Caco-2 (cell line): ENCODE measurements around the gene ZNF543. TPM values are rescaled to one million over a fixed set of nuclear protein-coding genes. Genes with fewer than 3 reads are reported as not detected.
"Not testable (repeated sequence)": the region's sequence is repeated elsewhere in the genome, so short reads cannot be mapped to it uniquely, and the experiment has no call there.

Source experiments
- BruUV-seq: library from RNA; stranded (reverse); fragments of 400-500 nt; replicated peaks from 2 replicates; lab custom pipeline; 2021; lab: Mats Ljungman, UMichigan
- CTCF ChIA-PET: fragments of 300-600 bp; sonication (Branson Sonifier 250); formaldehyde crosslinking; loops from one replicate; lab custom pipeline; 2022; ENCODE audit warnings: antibody characterized with exemption; lab: Charles Lee
- POLR2A ChIA-PET: fragments of 300-600 bp; sonication (Branson Sonifier 250); formaldehyde crosslinking; loops from one replicate; lab custom pipeline; 2022; ENCODE audit warnings: antibody characterized with exemption; lab: Charles Lee
- DNase-seq, 2 experiments: peaks; one replicate each; pipeline versions ENCODE4 v3.0.0 to v3.0.0-alpha.2; 2020 to 2022
- H3K27me3 ChIP-seq: replicated peaks from 2 replicates; pipeline ENCODE4 v1.6.0; 2011; ENCODE audit warnings: low read length; ENCODE audit not compliant: control insufficient read depth, insufficient read depth
- H3K36me3 ChIP-seq: 2 replicates; pipeline ENCODE4 v1.5.1; 2011; ENCODE audit warnings: low read length; ENCODE audit not compliant: control insufficient read depth, insufficient read depth
- H3K4me1 ChIP-seq: fragments of 250-450 bp; sonication (Bioruptor Pico); 2 replicates; pipeline ENCODE4 v1.5.1; 2020; ENCODE audit warnings: mild to moderate bottlenecking
- H3K4me3 ChIP-seq: 2 replicates; pipeline ENCODE4 v1.5.1; 2011; ENCODE audit warnings: low read depth, mild to moderate bottlenecking, control low read depth, low read length
- H3K9me3 ChIP-seq: fragments of 250-450 bp; sonication (Bioruptor Pico); 2 replicates; pipeline ENCODE4 v1.5.1; 2020; ENCODE audit warnings: mild to moderate bottlenecking, moderate library complexity
- H3K27ac Mint-ChIP-seq: one replicate; pipeline ENCODE4 v1.8.0; 2022; ENCODE audit warnings: mixed read lengths; ENCODE audit not compliant: unreplicated experiment
- H3K27me3 Mint-ChIP-seq: one replicate; pipeline ENCODE4 v1.8.0; 2022; ENCODE audit warnings: mixed read lengths; ENCODE audit not compliant: insufficient read depth, unreplicated experiment
- H3K36me3 Mint-ChIP-seq: one replicate; pipeline ENCODE4 v1.8.0; 2022; ENCODE audit warnings: mild to moderate bottlenecking, mixed read lengths; ENCODE audit not compliant: insufficient read depth, unreplicated experiment
- H3K4me1 Mint-ChIP-seq: one replicate; pipeline ENCODE4 v1.8.0; 2022; ENCODE audit warnings: low read depth, mixed read lengths; ENCODE audit not compliant: unreplicated experiment
- H3K4me3 Mint-ChIP-seq: one replicate; pipeline ENCODE4 v1.8.0; 2022; ENCODE audit warnings: mild to moderate bottlenecking, moderate library complexity, mixed read lengths; ENCODE audit not compliant: unreplicated experiment
- H3K9me3 Mint-ChIP-seq: one replicate; pipeline ENCODE4 v1.8.0; 2022; ENCODE audit warnings: mixed read lengths; ENCODE audit not compliant: unreplicated experiment
- intact Hi-C: fragments of 100-400 bp; cut with micrococcal nuclease; formaldehyde crosslinking; loops from one replicate; pipeline ENCODE4 v1.10.0; 2022; ENCODE audit not compliant: unreplicated experiment
- total RNA-seq: library from RNA; stranded (reverse); gene quantifications from 2 replicates; pipeline ENCODE4 v1.2.3, GENCODE V29; 2022
- TF ChIP-seq, protein P1 (sequence below), 2 experiments: fragments of 200-600 bp in 1 of 2; IDR thresholded peaks; 1 replicate in 1 of 2; 2 replicates in 1 of 2; pipeline versions ENCODE4 v1.5.1 to v1.8.0; 2011 to 2022; ENCODE audit warnings: antibody characterized with exemption in 1 of 2, control low read depth in 1 of 2, inconsistent platforms in 1 of 2, low read depth in 1 of 2, low read length in 1 of 2, mild to moderate bottlenecking in 1 of 2, moderate library complexity in 1 of 2; ENCODE audit not compliant: insufficient read depth in 1 of 2, severe bottlenecking in 1 of 2, unreplicated experiment in 1 of 2

The ZNF543 gene
- total RNA-seq, 1 experiment from 2014 or later: 3.5 TPM

DNA sequence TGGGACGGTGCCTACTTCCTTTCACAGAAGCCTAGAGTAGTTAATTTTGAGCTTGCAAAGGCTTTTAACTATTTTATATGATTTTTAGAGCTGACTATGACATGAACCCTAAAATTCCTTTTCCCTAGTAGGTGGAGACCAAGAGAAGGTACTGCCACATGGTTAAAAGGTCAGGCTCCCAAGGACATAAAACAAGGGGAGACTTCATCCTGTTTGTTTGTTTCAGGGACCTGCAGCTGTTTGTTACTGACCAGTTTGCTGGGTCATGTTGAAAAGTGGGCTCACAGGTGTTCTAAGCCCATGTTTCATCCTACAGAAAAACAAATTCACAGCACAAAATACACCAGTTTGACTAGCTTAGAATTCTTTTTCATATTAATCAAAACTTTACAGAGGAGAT lies 43.8 kb upstream of the ZNF543 start:
- no peak for DNase-seq
- Histone ChIP-seq H3K4me1 (no peaks in the 10 kb centered on the region; the same call in 1 of the 2 replicates), H3K27me3 (no peaks in the 10 kb centered on the region), H3K36me3 (no peaks in the 10 kb centered on the region; the same call in 1 of the 2 replicates), H3K4me3 (no peak overlapping the region), H3K9me3 (no peaks in the 10 kb centered on the region)
- Mint-ChIP-seq H3K27ac (no peak overlapping the region), H3K4me1 (no peaks in the 10 kb centered on the region), H3K36me3 (peaks cover 7% of the 10 kb centered on the region), H3K9me3 (no peaks in the 10 kb centered on the region), H3K27me3 (no peaks in the 10 kb centered on the region), H3K4me3 (no peak overlapping the region)
- POLR2A ChIA-PET: interaction anchor here (0.6 kb wide), 1 partner anchor 159 kb away, joined by 3 read pairs; the partner anchor contains the start of gene ZNF749
- BruUV-seq: no TSS peak
- CTCF ChIA-PET: no interaction called here
- intact Hi-C loops: no loop called here
- TF ChIP-seq, protein P1, sequence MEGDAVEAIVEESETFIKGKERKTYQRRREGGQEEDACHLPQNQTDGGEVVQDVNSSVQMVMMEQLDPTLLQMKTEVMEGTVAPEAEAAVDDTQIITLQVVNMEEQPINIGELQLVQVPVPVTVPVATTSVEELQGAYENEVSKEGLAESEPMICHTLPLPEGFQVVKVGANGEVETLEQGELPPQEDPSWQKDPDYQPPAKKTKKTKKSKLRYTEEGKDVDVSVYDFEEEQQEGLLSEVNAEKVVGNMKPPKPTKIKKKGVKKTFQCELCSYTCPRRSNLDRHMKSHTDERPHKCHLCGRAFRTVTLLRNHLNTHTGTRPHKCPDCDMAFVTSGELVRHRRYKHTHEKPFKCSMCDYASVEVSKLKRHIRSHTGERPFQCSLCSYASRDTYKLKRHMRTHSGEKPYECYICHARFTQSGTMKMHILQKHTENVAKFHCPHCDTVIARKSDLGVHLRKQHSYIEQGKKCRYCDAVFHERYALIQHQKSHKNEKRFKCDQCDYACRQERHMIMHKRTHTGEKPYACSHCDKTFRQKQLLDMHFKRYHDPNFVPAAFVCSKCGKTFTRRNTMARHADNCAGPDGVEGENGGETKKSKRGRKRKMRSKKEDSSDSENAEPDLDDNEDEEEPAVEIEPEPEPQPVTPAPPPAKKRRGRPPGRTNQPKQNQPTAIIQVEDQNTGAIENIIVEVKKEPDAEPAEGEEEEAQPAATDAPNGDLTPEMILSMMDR (IDR thresholded peaks at IDR 0.05; ENCODE audit: insufficient read depth in 1 of 2, low read depth in 1 of 2, low read length in 1 of 2, severe bottlenecking in 1 of 2, unreplicated experiment in 1 of 2): no peak

DNA sequence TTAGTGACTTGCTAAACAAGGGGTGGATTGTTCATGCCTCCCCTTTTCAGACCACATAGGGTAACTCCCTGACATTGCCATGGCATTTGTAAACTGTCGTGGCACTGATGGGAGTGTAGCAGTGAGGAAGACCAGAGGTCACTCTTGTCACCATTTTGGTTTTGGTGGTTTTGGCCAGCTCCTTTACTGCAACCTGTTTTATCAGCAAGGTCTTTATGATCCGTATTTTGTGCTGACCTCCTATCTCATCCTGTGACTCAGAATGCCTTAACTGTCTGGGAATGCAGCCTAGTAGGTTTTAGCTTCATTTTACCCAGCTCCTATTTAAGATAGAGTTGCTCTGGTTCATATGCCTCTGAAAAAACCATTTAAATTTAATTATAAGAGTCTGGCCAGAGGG lies 41.8 kb upstream of the ZNF543 start:
- H3K36me3 ChIP-seq, H3K4me3 ChIP-seq, intact Hi-C loops, CTCF ChIA-PET, H3K9me3 Mint-ChIP-seq, H3K27me3 Mint-ChIP-seq, H3K27me3 ChIP-seq, H3K4me1 ChIP-seq, DNase-seq, POLR2A ChIA-PET, H3K4me3 Mint-ChIP-seq, H3K27ac Mint-ChIP-seq, H3K9me3 ChIP-seq, BruUV-seq: not testable (repeated sequence)
- Mint-ChIP-seq H3K36me3 (peaks cover 25% of the 10 kb centered on the region), H3K4me1 (peaks cover 11% of the 10 kb centered on the region)

DNA sequence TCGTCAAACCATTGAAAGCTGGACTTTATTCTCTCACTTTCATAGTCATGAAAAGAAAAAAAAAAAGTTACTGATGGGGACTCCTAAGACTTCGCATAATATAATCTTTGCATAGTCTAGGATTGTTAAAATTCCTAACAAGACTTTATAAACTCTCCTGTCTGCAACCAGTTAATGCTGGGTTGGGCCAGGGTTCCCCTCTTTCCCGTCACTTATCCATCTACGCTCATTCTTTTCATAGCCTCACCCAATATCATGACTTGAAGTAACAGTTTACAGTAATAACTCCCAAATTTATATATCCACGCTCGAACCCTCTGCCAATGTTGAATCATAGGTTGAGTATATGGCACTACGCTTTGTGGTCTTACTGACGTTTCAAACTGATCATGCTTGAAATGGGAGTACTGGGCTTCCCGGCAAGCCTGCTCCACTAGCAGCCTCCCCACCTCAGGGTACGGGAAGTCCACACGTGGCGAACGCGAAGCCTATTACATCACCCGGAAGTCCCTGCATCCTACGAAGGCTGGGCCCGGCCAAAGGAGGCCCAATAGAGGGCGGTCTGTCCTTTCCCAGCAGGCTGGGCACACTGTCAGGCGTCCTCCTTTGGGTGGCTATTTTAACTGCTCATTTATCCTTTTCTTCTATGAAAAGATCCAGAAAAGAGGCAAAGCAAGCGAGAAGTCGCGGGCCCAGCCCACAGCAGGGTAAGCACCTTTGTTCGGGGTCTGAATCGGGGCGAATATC lies 40.7 kb upstream of the ZNF543 start:
- peak; percentile 94 to 97 for DNase-seq
- Mint-ChIP-seq H3K27ac (no peak overlapping the region), H3K4me1 (peaks cover 11% of the 10 kb centered on the region), H3K27me3 (no peaks in the 10 kb centered on the region), H3K36me3 (peaks cover 34% of the 10 kb centered on the region), H3K9me3 (no peaks in the 10 kb centered on the region), H3K4me3 (no peak overlapping the region)
- Histone ChIP-seq H3K9me3 (no peaks in the 10 kb centered on the region), H3K4me1 (no peaks in the 10 kb centered on the region; the same call in none of the 2 replicates), H3K4me3 (peak overlapping the region; percentile 74), H3K36me3 (peaks cover 3% of the 10 kb centered on the region), H3K27me3 (no peaks in the 10 kb centered on the region)
- POLR2A ChIA-PET: interaction anchor here (0.7 kb wide), 1 partner anchor 1139 kb away, joined by 4 read pairs; the partner anchor contains the start of gene ZNF444
- CTCF ChIA-PET: no interaction called here
- intact Hi-C loops: loop anchor here (1.0 to 5.0 kb wide), 5 partner anchors 12 to 158 kb away; partner anchors contain the start of genes TRAPPC2B, ZNF264, ZNF547 and ZNF749
- TF ChIP-seq, protein P1 (IDR thresholded peaks at IDR 0.05; ENCODE audit: insufficient read depth in 1 of 2, low read depth in 1 of 2, low read length in 1 of 2, severe bottlenecking in 1 of 2, unreplicated experiment in 1 of 2): peak in 1 of 2 experiments; percentile 52
- BruUV-seq: TSS peak; percentile 86
